ENCODE measurements around the gene BST1. TPM values are rescaled to one million over a fixed set of nuclear protein-coding genes. Genes with fewer than 3 reads are reported as not detected.

Gene BST1
- total RNA-seq, 1 experiment from 2014 or later: 0.69 TPM

Other genes with a start within 250 kb of the BST1 start
- 13.1 and 13.4 TPM in 2 replicates for gene CC2D2A, start 233.2 kb upstream of the BST1 start, total RNA-seq (2014; rRNA removed)
- 21.9 and 42.4 TPM in 2 replicates for gene FBXL5, start 47.7 kb upstream of the BST1 start, total RNA-seq (2014; rRNA removed)
- 20.1 and 20.7 TPM in 2 replicates for gene FAM200B, start 21.2 kb upstream of the BST1 start, total RNA-seq (2014; rRNA removed)
- not detected in 2 replicates for gene CD38, start 75.3 kb downstream of the BST1 start, total RNA-seq (2014; rRNA removed)
- gene FGFBP1, start 235.7 kb downstream of the BST1 start, total RNA-seq (2014; rRNA removed): 80.5 and 133 TPM in 2 replicates